Esophagus squamous epithelium (tissue), 5 donors: ENCODE data around the gene PSME2. TPM values are rescaled to one million over a fixed set of nuclear protein-coding genes. Genes with fewer than 3 reads are reported as not detected.

Source experiments
- DNase-seq: peaks from one replicate; lab custom pipeline; 2025; lab: John Stamatoyannopoulos, UW
- H3K27ac ChIP-seq, 4 donors: fragments of 200-600 bp; sonication (generic); one replicate each; pipeline ENCODE4 v1.5.1; 2016 to 2019; ENCODE audit warnings: mild to moderate bottlenecking in 1 of 4
- H3K27me3 ChIP-seq, 4 donors: fragments of 200-600 bp; sonication (generic); 1 replicate in 3 of 4; 2 replicates in 1 of 4; pipeline versions ENCODE4 v1.5.1 to v1.6.0; 2017 to 2021; ENCODE audit warnings: antibody characterized with exemption in 1 of 4
- H3K36me3 ChIP-seq, 3 donors: fragments of 200-600 bp; sonication (generic); one replicate each; pipeline ENCODE4 v1.5.1; 2016 to 2019
- H3K4me1 ChIP-seq, 3 donors: fragments of 200-600 bp; sonication (generic); one replicate each; pipeline ENCODE4 v1.5.1; 2017 to 2019
- H3K4me3 ChIP-seq, 4 donors: fragments of 200-600 bp; sonication (generic); 1 replicate in 3 of 4; 2 replicates in 1 of 4; pipeline ENCODE4 v1.5.1; 2016 to 2019; ENCODE audit warnings: mild to moderate bottlenecking in 2 of 4, moderate library complexity in 1 of 4
- H3K9me3 ChIP-seq, 3 donors: fragments of 200-600 bp; sonication (generic); one replicate each; pipeline ENCODE4 v1.5.1; 2016 to 2019
- POLR2A ChIP-seq, 4 donors: fragments of 450-650 bp; IDR thresholded peaks; one replicate each; pipeline ENCODE4 v1.6.1; 2017; ENCODE audit warnings: antibody characterized with exemption in 4 of 4, mild to moderate bottlenecking in 4 of 4, moderate library complexity in 3 of 4
- WGBS, 2 donors: methylation state at CpG; one replicate each; pipeline ENCODE4 v1.1.5; 2018; 5-methylcytosine and 5-hydroxymethylcytosine counted together
- intact Hi-C: fragments of 100-400 bp; cut with DNase I; formaldehyde crosslinking; loops from one replicate; pipeline ENCODE4 v1.15.0; 2022
- total RNA-seq, 4 donors: library from RNA; depleted of rRNA; stranded (reverse); fragments of >200 nt; gene quantifications; one replicate each; pipeline ENCODE4 v1.1.0, GENCODE V29; 2016
- TF ChIP-seq, protein P1 (sequence below), 6 experiments: fragments of 450-650 bp in 4 of 6; fragments of 200-600 bp in 2 of 6; sonication (generic) in 2 of 6; IDR thresholded peaks; one replicate each; pipeline ENCODE4 v1.5.1; 2016 to 2019; ENCODE audit warnings: antibody characterized with exemption in 6 of 6, mild to moderate bottlenecking in 4 of 6, moderate library complexity in 4 of 6
- donor health status: DM: yes; HTN: yes; CAD: no.

Gene PSME2
- total RNA-seq, 4 donors from 2014 or later: 44.4 to 110 (median 77.2) TPM

DNA sequence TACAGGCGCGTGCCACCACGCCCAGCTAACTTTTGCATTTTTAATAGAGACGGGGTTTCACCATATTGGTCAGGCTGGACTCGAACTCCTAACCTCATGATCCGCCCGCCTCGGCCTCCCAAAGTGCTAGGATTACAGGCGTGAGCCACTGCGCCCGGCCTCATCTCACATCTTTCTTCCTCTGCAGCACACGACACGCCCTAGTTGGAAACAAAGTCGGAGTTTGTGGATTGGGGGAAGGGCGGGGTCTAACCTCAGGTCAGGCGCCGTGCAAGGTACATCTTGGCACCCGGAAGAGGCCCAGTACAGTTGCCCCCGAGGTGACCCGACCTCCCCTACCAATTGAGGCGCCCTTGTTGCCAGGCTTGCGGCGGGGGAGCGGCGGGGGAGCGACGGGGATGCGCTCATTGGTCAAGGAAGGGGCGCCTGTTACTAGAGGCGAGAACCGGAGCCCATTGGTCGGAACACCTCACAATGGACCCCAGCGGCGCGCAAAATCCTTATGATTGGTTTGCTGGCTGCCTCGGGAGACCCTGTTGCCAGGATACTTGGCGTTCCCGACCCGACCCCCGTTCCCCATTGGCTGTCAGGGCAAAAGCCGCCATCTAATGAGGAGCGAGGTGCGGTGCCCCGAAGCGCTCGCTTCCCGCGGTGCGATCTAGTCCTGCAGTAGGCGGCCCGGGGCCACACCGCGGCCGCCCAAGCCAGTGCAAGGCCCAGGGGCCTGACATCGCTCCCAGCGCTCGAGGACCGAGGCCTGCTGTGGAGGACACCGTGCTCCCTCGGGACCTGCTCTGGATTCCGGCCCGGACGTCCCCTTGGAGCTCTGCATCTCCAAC lies 25.2 kb upstream of the PSME2 start, which contains the start of gene REC8:
Gene REC8 (plus strand): TSS at position 659 of the 839 bp plus-strand sequence. CDS start 473 bp downstream, outside the sequence.
- H3K27ac ChIP-seq: peak within 1 kb of the TSS in 3 of 4 donors; percentile 30 to 69 (median 50)
- TF ChIP-seq, protein P1, sequence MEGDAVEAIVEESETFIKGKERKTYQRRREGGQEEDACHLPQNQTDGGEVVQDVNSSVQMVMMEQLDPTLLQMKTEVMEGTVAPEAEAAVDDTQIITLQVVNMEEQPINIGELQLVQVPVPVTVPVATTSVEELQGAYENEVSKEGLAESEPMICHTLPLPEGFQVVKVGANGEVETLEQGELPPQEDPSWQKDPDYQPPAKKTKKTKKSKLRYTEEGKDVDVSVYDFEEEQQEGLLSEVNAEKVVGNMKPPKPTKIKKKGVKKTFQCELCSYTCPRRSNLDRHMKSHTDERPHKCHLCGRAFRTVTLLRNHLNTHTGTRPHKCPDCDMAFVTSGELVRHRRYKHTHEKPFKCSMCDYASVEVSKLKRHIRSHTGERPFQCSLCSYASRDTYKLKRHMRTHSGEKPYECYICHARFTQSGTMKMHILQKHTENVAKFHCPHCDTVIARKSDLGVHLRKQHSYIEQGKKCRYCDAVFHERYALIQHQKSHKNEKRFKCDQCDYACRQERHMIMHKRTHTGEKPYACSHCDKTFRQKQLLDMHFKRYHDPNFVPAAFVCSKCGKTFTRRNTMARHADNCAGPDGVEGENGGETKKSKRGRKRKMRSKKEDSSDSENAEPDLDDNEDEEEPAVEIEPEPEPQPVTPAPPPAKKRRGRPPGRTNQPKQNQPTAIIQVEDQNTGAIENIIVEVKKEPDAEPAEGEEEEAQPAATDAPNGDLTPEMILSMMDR (IDR thresholded peaks at IDR 0.05): no peak
- TF ChIP-seq POLR2A (IDR thresholded peaks at IDR 0.05): no peak
- H3K4me1 ChIP-seq: peaks cover 0 to 24% (median 5%) of the 10 kb centered on the region in 3 donors
- DNase-seq: no peak
- no peaks in the 10 kb centered on the region for H3K9me3 ChIP-seq
- peak within 1 kb of the TSS in 3 of 4 donors; percentile 27 to 42 (median 34) for H3K4me3 ChIP-seq
- H3K27me3 ChIP-seq: no peaks in the 10 kb centered on the region
- WGBS, 2 donors: 37 to 73% methylated on average over 4 to 20 of the region's 63 CpGs
- peaks cover 0 to 56% (median 5%) of the 10 kb centered on the region in 3 donors for H3K36me3 ChIP-seq
- intact Hi-C loops: no loop called here

DNA sequence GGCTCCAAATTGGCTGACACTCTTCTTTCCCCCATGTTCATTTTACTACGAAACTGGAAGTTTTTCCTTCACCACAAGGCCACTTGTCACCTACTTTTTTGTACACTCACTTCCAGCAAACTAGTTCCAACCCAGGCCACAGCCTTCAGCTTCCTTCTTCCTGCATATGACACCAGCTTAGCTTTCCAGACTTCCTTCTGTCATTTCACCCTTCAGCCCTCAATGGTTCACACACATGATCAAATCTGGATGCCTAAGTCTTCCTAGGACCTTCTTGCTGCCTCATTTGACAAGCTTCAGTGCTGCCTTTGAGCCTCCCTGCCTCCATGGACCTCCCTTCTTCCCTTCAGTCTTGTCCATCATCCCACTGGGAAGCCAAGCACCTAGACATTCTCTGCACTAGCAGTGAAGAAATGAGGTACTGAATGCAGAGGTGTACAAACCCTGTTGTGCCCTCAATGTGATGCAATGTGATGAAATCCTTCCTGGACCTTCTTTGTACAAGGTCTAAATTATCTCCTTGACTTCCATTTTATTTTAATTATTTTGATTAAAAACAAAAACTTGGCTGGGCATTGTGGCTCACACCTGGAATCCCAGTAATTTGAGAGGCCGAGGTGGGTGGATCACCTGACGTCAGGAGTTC lies 21.2 kb upstream of the PSME2 start:
- H3K27me3 ChIP-seq: no peaks in the 10 kb centered on the region
- H3K36me3 ChIP-seq: peaks cover 26 to 82% (median 33%) of the 10 kb centered on the region in 3 donors
- TF ChIP-seq, protein P1 (IDR thresholded peaks at IDR 0.05): no peak
- no peak for TF ChIP-seq POLR2A (IDR thresholded peaks at IDR 0.05)
- 80 to 94% methylated on average over 3 of the region's 3 CpGs for WGBS, 2 donors
- H3K27ac ChIP-seq: no peak overlapping the region
- H3K9me3 ChIP-seq: no peaks in the 10 kb centered on the region
- intact Hi-C loops: no loop called here
- no peak overlapping the region for H3K4me3 ChIP-seq
- DNase-seq: no peak
- peaks cover 7 to 52% (median 23%) of the 10 kb centered on the region in 3 donors for H3K4me1 ChIP-seq

DNA sequence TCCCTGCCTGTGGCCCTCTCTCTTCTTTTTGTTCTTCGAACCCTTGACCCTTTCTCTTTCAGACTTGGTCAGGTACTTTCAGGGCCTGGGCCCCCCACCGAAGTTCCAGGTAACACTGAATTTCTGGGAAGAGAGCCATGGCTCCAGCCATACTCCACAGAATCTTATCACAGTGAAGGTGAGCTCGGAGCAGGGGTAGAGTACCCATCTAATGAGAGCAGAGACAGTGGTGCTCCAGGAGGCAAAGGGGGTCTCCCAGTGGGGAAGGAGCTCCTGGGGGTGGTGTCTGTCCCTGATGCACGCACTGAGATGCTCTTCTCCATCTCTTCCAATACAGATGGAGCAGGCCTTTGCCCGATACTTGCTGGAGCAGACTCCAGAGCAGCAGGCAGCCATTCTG lies 19.4 kb upstream of the PSME2 start:
- intact Hi-C loops: no loop called here
- no peak overlapping the region for H3K4me3 ChIP-seq
- DNase-seq: no peak
- H3K27me3 ChIP-seq: no peaks in the 10 kb centered on the region
- peaks cover 28 to 85% (median 33%) of the 10 kb centered on the region in 3 donors for H3K36me3 ChIP-seq
- H3K4me1 ChIP-seq: peaks cover 19 to 52% (median 27%) of the 10 kb centered on the region in 3 donors
- H3K27ac ChIP-seq: no peak overlapping the region
- H3K9me3 ChIP-seq: no peaks in the 10 kb centered on the region
- 94 to 97% methylated on average over 3 to 5 of the region's 5 CpGs for WGBS, 2 donors
- TF ChIP-seq, protein P1 (IDR thresholded peaks at IDR 0.05): no peak
- TF ChIP-seq POLR2A (IDR thresholded peaks at IDR 0.05): no peak

DNA sequence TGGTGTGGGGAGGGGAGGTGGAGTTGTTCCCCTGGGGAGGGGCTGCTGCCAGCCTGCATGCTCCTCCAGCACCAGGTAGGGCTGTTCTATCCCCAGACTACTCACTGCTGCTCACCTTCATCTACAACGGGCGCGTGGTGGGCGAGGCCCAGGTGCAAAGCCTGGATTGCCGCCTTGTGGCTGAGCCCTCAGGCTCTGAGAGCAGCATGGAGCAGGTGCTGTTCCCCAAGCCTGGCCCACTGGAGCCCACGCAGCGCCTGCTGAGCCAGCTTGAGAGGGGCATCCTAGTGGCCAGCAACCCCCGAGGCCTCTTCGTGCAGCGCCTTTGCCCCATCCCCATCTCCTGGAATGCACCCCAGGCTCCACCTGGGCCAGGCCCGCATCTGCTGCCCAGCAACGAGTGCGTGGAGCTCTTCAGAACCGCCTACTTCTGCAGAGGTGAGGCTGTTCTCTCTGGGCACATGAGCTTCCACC lies 18.1 kb upstream of the PSME2 start:
- Histone ChIP-seq H3K27ac (peak overlapping the region in 2 of 4 donors; percentile 17 to 36), H3K4me1 (peaks cover 21 to 58% (median 34%) of the 10 kb centered on the region in 3 donors), H3K27me3 (no peaks in the 10 kb centered on the region), H3K36me3 (peaks cover 34 to 85% (median 37%) of the 10 kb centered on the region in 3 donors), H3K9me3 (no peaks in the 10 kb centered on the region), H3K4me3 (no peak overlapping the region)
- intact Hi-C loops: no loop called here
- TF ChIP-seq POLR2A (IDR thresholded peaks at IDR 0.05): no peak
- TF ChIP-seq, protein P1 (IDR thresholded peaks at IDR 0.05): no peak
- 17 to 75% methylated on average over 1 to 7 of the region's 14 CpGs for WGBS, 2 donors
- no peak for DNase-seq
